Measurements from ENCODE around the gene TGOLN2. TPM values are rescaled to one million over a fixed set of nuclear protein-coding genes. Genes with fewer than 3 reads are reported as not detected.
A peak's percentile ranks its signal among the peaks of the same experiment; 100 is the strongest.

Gene TGOLN2
- total and polyA plus RNA-seq, 2 of the 13 experiments (the other 11 are each of a cell fraction or from before 2014, with no cell fraction given) = 99.6 to 155 TPM

GRCh38 chr2:85273738-85274731 lies 53.8 kb downstream of the TGOLN2 start (continued):
- peak; percentile 31 for TF ChIP-seq SRSF1 (optimal IDR thresholded peaks at IDR 0.05; ENCODE audit: low read depth, low read length)
- no peak for TF ChIP-seq GATAD1 (CRISPR knock-in tag; IDR thresholded peaks at IDR 0.05)
- peak; percentile 16; the same call in 1 of the 2 replicates for TF ChIP-seq JUN (CRISPR knock-in tag; IDR thresholded peaks at IDR 0.05)
- TF ChIP-seq KLF6 (CRISPR knock-in tag; IDR thresholded peaks at IDR 0.05) = no peak
- peak; percentile 9; the same call in 1 of the 2 replicates for TF ChIP-seq HDAC2 (CRISPR knock-in tag; IDR thresholded peaks at IDR 0.05)
- no peak for TF ChIP-seq SNAPC4 (CRISPR knock-in tag; IDR thresholded peaks at IDR 0.05)
- no peak for TF ChIP-seq SUZ12 (IDR thresholded peaks at IDR 0.05; ENCODE audit: low read depth, low read length)
- TF ChIP-seq KMT2A (CRISPR knock-in tag; IDR thresholded peaks at IDR 0.05) = 0 out of 2 replicates have a peak, but pooled peaks have one; percentile 30
- no peak for TF ChIP-seq ZNF101 (CRISPR knock-in tag; IDR thresholded peaks at IDR 0.05; ENCODE audit: borderline replicate concordance, low read depth)
- TF ChIP-seq ZHX2 (IDR thresholded peaks at IDR 0.05; ENCODE audit: low read depth) = no peak
- TF ChIP-seq ZHX2 (CRISPR knock-in tag; IDR thresholded peaks at IDR 0.05; ENCODE audit: borderline replicate concordance) = no peak
- TF ChIP-seq BCL3 (CRISPR knock-in tag; IDR thresholded peaks at IDR 0.05) = no peak
- peak; percentile 62 for TF ChIP-seq PPARG (CRISPR knock-in tag; conservative IDR thresholded peaks at IDR 0.05)
- no peak for TF ChIP-seq ZNF562 (CRISPR knock-in tag; IDR thresholded peaks at IDR 0.05; ENCODE audit: borderline replicate concordance)
- TF ChIP-seq TFE3 (CRISPR knock-in tag; IDR thresholded peaks at IDR 0.05) = no peak

Data from HepG2 (cell line).